AG04449 (cell line): Measurements from ENCODE around the gene TSPAN11.

Experiments used
- CTCF ChIA-PET: fragments of 350-600 bp; formaldehyde crosslinking; extraction: SDS; loops from one replicate; lab custom pipeline; 2021; ENCODE audit warnings: antibody characterized with exemption; lab: Yijun Ruan, JAX
- POLR2A ChIA-PET: fragments of 400-600, 350-600 bp; formaldehyde crosslinking; extraction: SDS; loops from one replicate; lab custom pipeline; 2020; ENCODE audit warnings: antibody characterized with exemption, inconsistent platforms; lab: Yijun Ruan, JAX
- DNase-seq: peaks from one replicate; pipeline ENCODE4 v3.0.0-alpha.2; 2010; ENCODE audit warnings: low read depth, low spot score
- H3K4me3 ChIP-seq: 2 replicates; pipeline ENCODE4 v1.5.1; 2011; ENCODE audit warnings: low read depth, mild to moderate bottlenecking, control low read depth, low read length
- CTCF ChIP-seq: IDR thresholded peaks from one replicate; pipeline ENCODE4 v1.5.1; 2011; ENCODE audit warnings: mild to moderate bottlenecking, moderate library complexity, low read length, control low read depth, inconsistent platforms; ENCODE audit not compliant: insufficient read depth; ENCODE audit errors: missing control alignments

TSPAN11 gene

GRCh38 chr12:30898846-30899245 is 27.7 kb upstream of the TSPAN11 start:
- no peak overlapping the region for H3K4me3 ChIP-seq
- ChIA-PET CTCF (no interaction called here), POLR2A (no interaction called here)
- DNase-seq: no peak
- TF ChIP-seq CTCF: no peak

GRCh38 chr12:30900351-30900750 is 26.2 kb upstream of the TSPAN11 start:
- no peak overlapping the region for H3K4me3 ChIP-seq
- no peak for DNase-seq
- ChIA-PET CTCF (no interaction called here), POLR2A (no interaction called here)
- no peak for TF ChIP-seq CTCF

GRCh38 chr12:30902001-30902400 is 24.5 kb upstream of the TSPAN11 start:
- TF ChIP-seq CTCF: no peak
- no peak overlapping the region for H3K4me3 ChIP-seq
- ChIA-PET POLR2A (no interaction called here), CTCF (no interaction called here)
- DNase-seq: no peak

GRCh38 chr12:30902596-30902995 is 24.0 kb upstream of the TSPAN11 start:
- no peak for TF ChIP-seq CTCF
- ChIA-PET POLR2A (no interaction called here), CTCF (no interaction called here)
- DNase-seq: no peak
- H3K4me3 ChIP-seq: no peak overlapping the region

- ChIA-PET POLR2A (no interaction called here), CTCF (no interaction called here)
- H3K4me3 ChIP-seq: no peak overlapping the region
- no peak for TF ChIP-seq CTCF
- DNase-seq: no peak
Observed at GRCh38 chr12:30905463-30906009, 21.0 kb upstream of the TSPAN11 start.

- DNase-seq: no peak
- CTCF ChIA-PET: interaction anchor here (1.7 kb wide), 1 partner anchor 25 kb away, joined by 3 read pairs; no protein-coding TSS in a partner anchor
- POLR2A ChIA-PET: no interaction called here
- no peak for TF ChIP-seq CTCF
- no peak overlapping the region for H3K4me3 ChIP-seq
Observed at GRCh38 chr12:30908076-30908721, 18.3 kb upstream of the TSPAN11 start.
